Endothelial cell of umbilical vein (primary cell): Measurements from ENCODE around the gene NTN1. TPM values are rescaled to one million over a fixed set of nuclear protein-coding genes. Genes with fewer than 3 reads are reported as not detected.

Experiments
- BruUV-seq: library from RNA; stranded (reverse); fragments of 400-500 nt; replicated peaks from 2 replicates; lab custom pipeline; 2021; lab: Mats Ljungman, UMichigan
- CTCF ChIA-PET: fragments of 300-600, 350-600 bp; sonication (Branson Sonifier 250); formaldehyde crosslinking; loops from one replicate; lab custom pipeline; 2021; ENCODE audit warnings: antibody characterized with exemption, inconsistent platforms; lab: Charles Lee
- POLR2A ChIA-PET: fragments of 300-600, 350-600 bp; sonication (Branson Sonifier 250); formaldehyde crosslinking; loops from one replicate; lab custom pipeline; 2021; ENCODE audit warnings: antibody characterized with exemption, inconsistent platforms; lab: Charles Lee
- DNase-seq: peaks from one replicate; pipeline ENCODE4 v3.0.0-alpha.2; 2011; ENCODE audit warnings: low read depth, low spot score
- FAIRE-seq: peaks from 2 replicates; lab custom pipeline; 2011; peaks lifted over from hg19 to GRCh38; lab: Jason Lieb, UNC
- H2AFZ ChIP-seq: 2 replicates; pipeline ENCODE4 v1.6.0; 2012; ENCODE audit warnings: low read depth, low read length, control low read depth, inconsistent platforms
- H3K27ac ChIP-seq: 2 replicates; pipeline ENCODE4 v1.5.1; 2011; ENCODE audit warnings: low read depth, mild to moderate bottlenecking, control low read depth, low read length, moderate library complexity; ENCODE audit not compliant: insufficient read depth
- H3K27me3 ChIP-seq, 2 experiments: 2 replicates each; pipeline versions ENCODE4 v1.6.0 to v1.6.1; 2011; ENCODE audit warnings: low read length in 2 of 2, mixed read lengths in 1 of 2; ENCODE audit not compliant: control insufficient read depth in 2 of 2, insufficient read depth in 2 of 2
- H3K36me3 ChIP-seq, 2 experiments: 2 replicates in 1 of 2; 3 replicates in 1 of 2; pipeline ENCODE4 v1.5.1; 2011; ENCODE audit warnings: low read length in 2 of 2, mild to moderate bottlenecking in 1 of 2, moderate library complexity in 1 of 2; ENCODE audit not compliant: control insufficient read depth in 2 of 2, insufficient read depth in 2 of 2; ENCODE audit errors: extremely low read depth in 1 of 2
- H3K4me1 ChIP-seq: 3 replicates; pipeline ENCODE4 v1.5.1; 2011; ENCODE audit warnings: mild to moderate bottlenecking, low read length; ENCODE audit not compliant: control insufficient read depth, insufficient read depth; ENCODE audit errors: extremely low read depth
- H3K4me2 ChIP-seq: 2 replicates; pipeline ENCODE4 v1.6.1; 2011; ENCODE audit warnings: low read length, control low read depth, mixed read lengths; ENCODE audit not compliant: insufficient read depth
- H3K4me3 ChIP-seq, 3 experiments: fragments of 200-600 bp in 1 of 3; sonication (generic), shearing (Covaris generic) in 1 of 3; replicated peaks in 1 of 3; 2 replicates each; pipeline ENCODE4 v1.5.1; 2011 to 2016; ENCODE audit warnings: control low read depth in 3 of 3, low read length in 3 of 3, mild to moderate bottlenecking in 2 of 3, inconsistent platforms in 1 of 3, low read depth in 1 of 3, moderate library complexity in 1 of 3; ENCODE audit not compliant: insufficient read depth in 1 of 3
- H3K79me2 ChIP-seq: 2 replicates; pipeline ENCODE4 v1.6.0; 2012; ENCODE audit warnings: low read length, inconsistent platforms; ENCODE audit not compliant: control insufficient read depth, insufficient read depth
- H3K9ac ChIP-seq: replicated peaks from 2 replicates; pipeline ENCODE3; 2011; ENCODE audit warnings: low read length, control low read depth; ENCODE audit not compliant: insufficient read depth; ENCODE audit errors: extremely low read depth
- H3K9me1 ChIP-seq: replicated peaks from 3 replicates; pipeline ENCODE4 v1.6.0; 2011; ENCODE audit warnings: mild to moderate bottlenecking, low read length; ENCODE audit not compliant: control insufficient read depth, insufficient read depth; ENCODE audit errors: extremely low read depth
- H3K9me3 ChIP-seq: replicated peaks from 2 replicates; pipeline ENCODE4 v1.5.1; 2012; ENCODE audit warnings: low read length, inconsistent platforms; ENCODE audit not compliant: control insufficient read depth, insufficient read depth
- H4K20me1 ChIP-seq: replicated peaks from 2 replicates; pipeline ENCODE3; 2011; ENCODE audit warnings: mild to moderate bottlenecking, low read length; ENCODE audit not compliant: control insufficient read depth, insufficient read depth; ENCODE audit errors: extremely low read depth
- EZH2 ChIP-seq: IDR thresholded peaks from 2 replicates; pipeline ENCODE4 v1.6.1; 2012; ENCODE audit warnings: borderline replicate concordance, low read depth, mild to moderate bottlenecking, moderate library complexity, low read length, inconsistent platforms; ENCODE audit not compliant: severe bottlenecking
- FOS ChIP-seq: IDR thresholded peaks from 2 replicates; pipeline ENCODE4 v1.6.1; 2011; ENCODE audit warnings: mild to moderate bottlenecking, low read length, moderate library complexity, borderline replicate concordance; ENCODE audit not compliant: insufficient read depth
- GATA2 ChIP-seq: IDR thresholded peaks from 2 replicates; pipeline ENCODE4 v1.7.0; 2011; ENCODE audit warnings: low read depth, mild to moderate bottlenecking, moderate library complexity, mixed read lengths, low read length; ENCODE audit not compliant: insufficient read length, insufficient read depth
- JUN ChIP-seq: IDR thresholded peaks from 2 replicates; pipeline ENCODE4 v1.6.1; 2011; ENCODE audit warnings: borderline replicate concordance, low read depth; ENCODE audit not compliant: insufficient read length, insufficient read depth
- MAX ChIP-seq: IDR thresholded peaks from 2 replicates; pipeline ENCODE4 v1.6.1; 2011; ENCODE audit not compliant: insufficient read depth, insufficient read length
- MYC ChIP-seq: IDR thresholded peaks from one replicate; pipeline ENCODE4 v1.6.1; 2011; ENCODE audit warnings: mild to moderate bottlenecking, low read depth, low read length
- POLR2A ChIP-seq: IDR thresholded peaks from 2 replicates; pipeline ENCODE4 v1.6.1; 2012; ENCODE audit warnings: low read depth, mild to moderate bottlenecking, control low read depth, low read length
- POLR2AphosphoS5 ChIP-seq: IDR thresholded peaks from 2 replicates; pipeline ENCODE4 v1.6.1; 2012; ENCODE audit warnings: low read depth, mild to moderate bottlenecking, control low read depth, low read length, moderate library complexity; ENCODE audit not compliant: insufficient read depth
- dilution Hi-C: fragments of 300-500 bp; cut with MboI; formaldehyde crosslinking; loops from one replicate; pipeline ENCODE4 v1.15.0; 2019; ENCODE audit warnings: low sequenced_read_pairs; ENCODE audit not compliant: extremely low pct_ligation_motif_present
- intact Hi-C: fragments of 100-400 bp; cut with micrococcal nuclease; formaldehyde crosslinking; loops from one replicate; pipeline ENCODE4 v1.10.0; 2022
- polyA plus RNA-seq, 4 experiments: library from polyadenylated mRNA; depleted of rRNA in 3 of 4; stranded (reverse) in 3 of 4; unstranded in 1 of 4; fragments of >200 nt; gene quantifications; 2 replicates each; pipeline versions ENCODE4 v1.2.1 to v1.2.3, GENCODE V29; 2011 to 2012; ENCODE audit warnings: missing spikeins in 1 of 4
- total RNA-seq: library from RNA; stranded (reverse); gene quantifications from 2 replicates; pipeline ENCODE4 v1.2.3, GENCODE V29; 2021
- TF ChIP-seq, protein P1 (sequence below), 2 donors: IDR thresholded peaks; 1 replicate in 1 of 2; 2 replicates in 1 of 2; pipeline ENCODE4 v1.5.1; 2011; ENCODE audit warnings: low read length in 2 of 2, mild to moderate bottlenecking in 2 of 2, moderate library complexity in 2 of 2, control low read depth in 1 of 2, inconsistent platforms in 1 of 2, low read depth in 1 of 2; ENCODE audit not compliant: insufficient read depth in 1 of 2; ENCODE audit errors: extremely low read depth in 1 of 2

The NTN1 gene
- total and polyA plus RNA-seq, 2 donors (not counting 3 experiments of a cell fraction or from before 2014, with no cell fraction given) = 0.10 to 0.18 TPM

- Histone ChIP-seq H3K9me1 (no peaks in the 10 kb centered on the region), H2AFZ (no peak overlapping the region), H3K9ac (no peak overlapping the region), H3K79me2 (no peaks in the 10 kb centered on the region), H3K4me3 (no peak overlapping the region), H3K4me1 (no peaks in the 10 kb centered on the region), H3K9me3 (no peaks in the 10 kb centered on the region), H3K27ac (no peak overlapping the region), H3K27me3 (no peaks in the 10 kb centered on the region), H3K36me3 (no peaks in the 10 kb centered on the region), H3K4me2 (no peak overlapping the region), H4K20me1 (no peaks in the 10 kb centered on the region)
- dilution Hi-C loops = no loop called here
- no TSS peak for BruUV-seq
- CTCF ChIA-PET = no interaction called here
- POLR2A ChIA-PET = no interaction called here
- DNase-seq (no peak), FAIRE-seq (no peak)
- no peak for TF ChIP-seq POLR2A
- no peak for TF ChIP-seq MYC
- no peak for TF ChIP-seq FOS
- no peak for TF ChIP-seq GATA2
- TF ChIP-seq EZH2 = no peak
- no peak for TF ChIP-seq MAX
- TF ChIP-seq POLR2AphosphoS5 = no peak
- TF ChIP-seq, protein P1, sequence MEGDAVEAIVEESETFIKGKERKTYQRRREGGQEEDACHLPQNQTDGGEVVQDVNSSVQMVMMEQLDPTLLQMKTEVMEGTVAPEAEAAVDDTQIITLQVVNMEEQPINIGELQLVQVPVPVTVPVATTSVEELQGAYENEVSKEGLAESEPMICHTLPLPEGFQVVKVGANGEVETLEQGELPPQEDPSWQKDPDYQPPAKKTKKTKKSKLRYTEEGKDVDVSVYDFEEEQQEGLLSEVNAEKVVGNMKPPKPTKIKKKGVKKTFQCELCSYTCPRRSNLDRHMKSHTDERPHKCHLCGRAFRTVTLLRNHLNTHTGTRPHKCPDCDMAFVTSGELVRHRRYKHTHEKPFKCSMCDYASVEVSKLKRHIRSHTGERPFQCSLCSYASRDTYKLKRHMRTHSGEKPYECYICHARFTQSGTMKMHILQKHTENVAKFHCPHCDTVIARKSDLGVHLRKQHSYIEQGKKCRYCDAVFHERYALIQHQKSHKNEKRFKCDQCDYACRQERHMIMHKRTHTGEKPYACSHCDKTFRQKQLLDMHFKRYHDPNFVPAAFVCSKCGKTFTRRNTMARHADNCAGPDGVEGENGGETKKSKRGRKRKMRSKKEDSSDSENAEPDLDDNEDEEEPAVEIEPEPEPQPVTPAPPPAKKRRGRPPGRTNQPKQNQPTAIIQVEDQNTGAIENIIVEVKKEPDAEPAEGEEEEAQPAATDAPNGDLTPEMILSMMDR (IDR thresholded peaks at IDR 0.05; ENCODE audit: extremely low read depth in 1 of 2, insufficient read depth in 1 of 2, low read depth in 1 of 2, low read length in 2 of 2) = no peak
- no peak for TF ChIP-seq JUN
- intact Hi-C loops = no loop called here
Observed at GRCh38 chr17:9079461-9080103, 58.3 kb downstream of the NTN1 start.
